GM12873 (cell line): ENCODE data around the gene TNS3.

Source experiments
- TF ChIP-seq, protein P1 (sequence below): IDR thresholded peaks from 2 replicates; pipeline ENCODE4 v1.5.1; 2012; ENCODE audit warnings: low read depth, mild to moderate bottlenecking, moderate library complexity, low read length, control low read depth; ENCODE audit not compliant: insufficient read depth; ENCODE audit errors: missing control alignments

The TNS3 gene

DNA sequence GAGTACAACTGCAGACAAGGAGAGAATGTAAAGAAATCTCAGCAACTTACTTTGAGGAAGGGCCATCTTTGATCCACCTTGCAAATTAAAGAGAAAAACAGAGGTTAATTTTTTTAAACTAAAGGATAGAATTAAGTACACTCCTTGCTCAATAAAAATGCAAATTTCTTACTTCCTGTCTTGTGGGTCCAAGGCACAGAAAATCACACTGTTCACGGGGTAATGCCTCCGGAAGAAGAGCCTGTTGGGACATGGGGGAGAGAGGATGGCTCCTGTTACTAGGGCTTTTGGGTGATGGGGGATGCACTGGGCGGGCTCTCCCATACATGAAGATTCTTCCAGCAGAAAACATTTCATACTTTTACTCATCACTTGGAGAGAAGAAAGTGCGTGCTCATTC is 301.8 kb downstream of the TNS3 start:
- TF ChIP-seq, protein P1, sequence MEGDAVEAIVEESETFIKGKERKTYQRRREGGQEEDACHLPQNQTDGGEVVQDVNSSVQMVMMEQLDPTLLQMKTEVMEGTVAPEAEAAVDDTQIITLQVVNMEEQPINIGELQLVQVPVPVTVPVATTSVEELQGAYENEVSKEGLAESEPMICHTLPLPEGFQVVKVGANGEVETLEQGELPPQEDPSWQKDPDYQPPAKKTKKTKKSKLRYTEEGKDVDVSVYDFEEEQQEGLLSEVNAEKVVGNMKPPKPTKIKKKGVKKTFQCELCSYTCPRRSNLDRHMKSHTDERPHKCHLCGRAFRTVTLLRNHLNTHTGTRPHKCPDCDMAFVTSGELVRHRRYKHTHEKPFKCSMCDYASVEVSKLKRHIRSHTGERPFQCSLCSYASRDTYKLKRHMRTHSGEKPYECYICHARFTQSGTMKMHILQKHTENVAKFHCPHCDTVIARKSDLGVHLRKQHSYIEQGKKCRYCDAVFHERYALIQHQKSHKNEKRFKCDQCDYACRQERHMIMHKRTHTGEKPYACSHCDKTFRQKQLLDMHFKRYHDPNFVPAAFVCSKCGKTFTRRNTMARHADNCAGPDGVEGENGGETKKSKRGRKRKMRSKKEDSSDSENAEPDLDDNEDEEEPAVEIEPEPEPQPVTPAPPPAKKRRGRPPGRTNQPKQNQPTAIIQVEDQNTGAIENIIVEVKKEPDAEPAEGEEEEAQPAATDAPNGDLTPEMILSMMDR = no peak

- TF ChIP-seq, protein P1 = no peak
Measured at GRCh38 chr7:47278043-47278442, 303.9 kb downstream of the TNS3 start.

DNA sequence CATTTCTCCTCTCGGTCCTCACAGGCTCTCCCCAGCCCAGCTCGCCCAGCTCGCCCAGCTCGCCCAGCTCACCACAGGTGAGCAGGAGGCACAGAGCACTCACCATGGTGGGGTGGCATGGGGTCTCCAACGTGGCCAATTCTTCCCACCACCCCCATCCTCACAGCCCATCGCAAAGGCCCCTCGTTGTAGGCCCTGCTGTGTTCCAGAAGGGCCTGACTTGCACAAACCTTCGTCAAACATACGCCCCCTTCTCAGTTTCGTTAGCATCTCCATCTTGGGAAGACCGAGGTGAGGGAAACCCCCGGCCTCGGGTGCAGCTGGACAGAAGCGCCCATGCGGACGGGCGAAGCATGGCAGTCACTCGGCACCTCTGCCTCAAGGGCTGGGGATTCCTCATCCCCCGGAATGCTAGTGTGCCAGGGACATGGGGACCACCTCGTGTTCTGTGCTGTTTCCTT is 304.6 kb downstream of the TNS3 start:
- TF ChIP-seq, protein P1 = no peak

GRCh38 chr7:47273974-47274766 is 307.7 kb downstream of the TNS3 start:
- TF ChIP-seq, protein P1 = no peak

DNA sequence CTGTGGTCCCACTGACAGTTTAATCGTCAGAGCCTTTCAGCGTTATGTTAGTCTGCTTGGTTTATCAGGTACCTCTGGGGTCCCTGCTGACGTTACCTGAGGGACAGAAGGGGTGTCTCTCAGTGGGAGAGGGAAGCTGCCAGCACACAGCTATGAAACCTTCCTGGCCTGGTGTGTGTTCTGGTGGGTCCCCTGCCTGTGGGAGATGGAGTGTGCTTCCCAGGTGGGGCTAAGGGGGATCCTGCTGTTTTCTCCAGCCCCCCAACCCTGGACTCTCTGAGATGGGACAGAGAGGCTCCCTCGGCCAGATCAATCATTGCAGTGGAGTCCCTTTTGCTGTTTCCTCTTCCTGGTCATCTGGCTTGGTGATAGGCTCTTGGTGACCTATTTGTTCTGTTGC is 308.8 kb downstream of the TNS3 start:
- TF ChIP-seq, protein P1 = no peak

- TF ChIP-seq, protein P1 = no peak
Measured at GRCh38 chr7:47271749-47272148, 310.2 kb downstream of the TNS3 start.

DNA sequence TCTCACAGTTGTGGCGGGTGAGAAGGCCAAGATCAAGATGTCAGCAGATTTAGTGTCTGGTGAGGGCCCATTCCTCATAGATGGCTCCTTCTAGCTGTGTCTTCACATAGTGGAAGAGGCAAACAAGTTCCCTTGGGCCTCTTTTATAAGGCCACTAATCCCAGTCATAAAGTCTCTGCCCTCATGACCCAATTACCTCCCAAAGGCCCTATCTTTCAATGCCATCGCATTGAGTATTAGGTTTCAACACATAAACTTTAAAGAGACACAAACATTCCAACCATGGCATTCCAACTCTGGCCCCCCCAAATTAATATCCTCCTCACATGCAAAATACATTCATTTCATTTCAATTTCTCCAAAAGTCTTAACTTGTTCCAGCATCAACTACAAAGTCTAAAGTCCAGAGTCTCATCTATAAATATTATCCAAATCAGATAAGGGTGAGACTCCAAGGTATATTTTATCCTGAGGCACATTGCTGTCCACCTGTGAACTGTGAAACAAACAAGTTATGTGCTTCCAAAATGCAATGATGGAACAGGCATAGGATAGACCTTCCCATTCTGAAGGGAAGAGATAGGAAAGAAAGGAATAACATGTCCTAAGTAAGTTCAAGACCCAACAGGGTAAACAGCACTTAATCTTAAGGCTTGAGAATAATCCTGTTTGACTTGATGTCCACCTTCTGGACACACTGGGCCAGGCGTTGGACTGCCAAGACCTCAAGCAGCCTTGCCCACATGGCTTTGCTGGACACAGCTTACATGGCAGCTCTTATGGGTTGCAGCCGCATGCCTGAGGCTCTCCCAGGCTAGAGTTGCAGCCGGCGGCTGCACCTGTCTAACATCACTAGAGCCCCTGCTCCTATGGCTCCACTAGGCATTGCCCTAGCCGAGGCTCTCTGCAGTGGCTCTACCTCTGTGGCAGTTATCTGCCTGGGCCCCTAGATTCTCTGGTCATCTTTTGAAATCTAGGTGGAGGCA is 312.8 kb downstream of the TNS3 start:
- TF ChIP-seq, protein P1 = no peak
